CD4-positive, alpha-beta memory T cell (primary cell): ENCODE data around the gene LRRC14B. TPM values are rescaled to one million over a fixed set of nuclear protein-coding genes. Genes with fewer than 3 reads are reported as not detected.

ENCODE experiments used
- CTCF ChIA-PET: fragments of 350-600 bp; sonication (Branson Sonifier 250); formaldehyde crosslinking; loops from one replicate; lab custom pipeline; 2021; ENCODE audit warnings: inconsistent platforms; ENCODE audit not compliant: partially characterized antibody; lab: Charles Lee
- POLR2A ChIA-PET: fragments of 350-600 bp; sonication (Branson Sonifier 250); formaldehyde crosslinking; loops from one replicate; lab custom pipeline; 2021; ENCODE audit not compliant: partially characterized antibody; lab: Charles Lee
- DNase-seq, 5 donors: peaks; one replicate each; pipeline versions ENCODE4 v3.0.0 to v3.0.0-alpha.2; 2020 to 2022; ENCODE audit warnings: mixed read lengths in 1 of 5
- H3K27ac ChIP-seq: one replicate; pipeline ENCODE4 v1.7.0; 2013; ENCODE audit warnings: low read depth, low read length
- H3K27me3 ChIP-seq: 2 replicates; pipeline ENCODE4 v1.7.0; 2013; ENCODE audit warnings: mild to moderate bottlenecking, low read length, moderate library complexity; ENCODE audit not compliant: insufficient read depth
- H3K36me3 ChIP-seq: 2 replicates; pipeline ENCODE4 v1.7.0; 2013; ENCODE audit warnings: mild to moderate bottlenecking, low read length, moderate library complexity; ENCODE audit not compliant: insufficient read depth
- H3K4me1 ChIP-seq: 2 replicates; pipeline ENCODE4 v1.7.0; 2013; ENCODE audit warnings: mild to moderate bottlenecking, low read length, moderate library complexity; ENCODE audit not compliant: insufficient read depth
- H3K4me3 ChIP-seq, 2 donors: one replicate each; pipeline ENCODE4 v1.7.0; 2013; ENCODE audit warnings: low read length in 2 of 2, mild to moderate bottlenecking in 1 of 2
- H3K9me3 ChIP-seq, 2 donors: one replicate each; pipeline ENCODE4 v1.7.0; 2013; ENCODE audit warnings: low read length in 2 of 2, control low read depth in 1 of 2; ENCODE audit not compliant: control insufficient read depth in 1 of 2
- H3K27ac Mint-ChIP-seq, 7 donors: one replicate each; pipeline ENCODE4 v1.8.0; 2020 to 2021; ENCODE audit warnings: mixed read lengths in 7 of 7, mild to moderate bottlenecking in 6 of 7, inconsistent platforms in 3 of 7, moderate library complexity in 3 of 7
- H3K27me3 Mint-ChIP-seq, 2 donors: one replicate each; pipeline ENCODE4 v1.8.0; 2020 to 2021; ENCODE audit warnings: mixed read lengths in 2 of 2
- H3K36me3 Mint-ChIP-seq, 2 donors: one replicate each; pipeline ENCODE4 v1.8.0; 2020 to 2021; ENCODE audit warnings: mixed read lengths in 2 of 2, inconsistent platforms in 1 of 2, mild to moderate bottlenecking in 1 of 2
- H3K4me1 Mint-ChIP-seq, 4 donors: one replicate each; pipeline ENCODE4 v1.8.0; 2020 to 2021; ENCODE audit warnings: mixed read lengths in 4 of 4, mild to moderate bottlenecking in 1 of 4
- H3K4me3 Mint-ChIP-seq, 8 donors: one replicate each; pipeline ENCODE4 v1.8.0; 2020 to 2021; ENCODE audit warnings: mixed read lengths in 8 of 8, mild to moderate bottlenecking in 7 of 8, moderate library complexity in 6 of 8, inconsistent platforms in 3 of 8
- H3K9me3 Mint-ChIP-seq, 8 donors: one replicate each; pipeline ENCODE4 v1.8.0; 2020 to 2021; ENCODE audit warnings: mixed read lengths in 8 of 8, mild to moderate bottlenecking in 5 of 8, inconsistent platforms in 3 of 8, moderate library complexity in 1 of 8
- intact Hi-C: fragments of 100-400 bp; cut with micrococcal nuclease; formaldehyde crosslinking; loops from one replicate; pipeline ENCODE4 v1.15.1; 2023
- polyA plus RNA-seq, 2 donors: library from polyadenylated mRNA; unstranded; fragments of 300-500 nt; fragmentation: Illumina TruSeq; gene quantifications; one replicate each; pipeline ENCODE4 v1.2.3, GENCODE V29; 2021
- total RNA-seq, 2 experiments: library from RNA; stranded (reverse); gene quantifications; one replicate each; pipeline ENCODE4 v1.2.3, GENCODE V29; 2021

LRRC14B gene
- total and polyA plus RNA-seq, 4 experiments from 2014 or later = 0.15 TPM; not detected in 3

- H3K4me1 Mint-ChIP-seq = peaks cover 4 to 11% (median 7%) of the 10 kb centered on the region in 4 donors
- no peak overlapping the region for H3K27ac ChIP-seq
- H3K4me3 ChIP-seq = no peak overlapping the region
- peaks cover 0 to 3% (median 0%) of the 10 kb centered on the region in 8 donors for H3K9me3 Mint-ChIP-seq
- DNase-seq = peak; percentile 80 to 83 (median 82)
- H3K27ac Mint-ChIP-seq = peak overlapping the region in 6 of 7 donors; percentile 12 to 66 (median 34)
- CTCF ChIA-PET = interaction anchor here (0.8 to 2.1 kb wide), 23 partner anchors 8 to 265 kb away, joined by 3 to 19 read pairs (median 4); partner anchors contain the start of genes CCDC127, PDCD6 and SDHA
- H3K27me3 Mint-ChIP-seq = peaks cover 8 to 15% of the 10 kb centered on the region in 2 donors
- no peaks in the 10 kb centered on the region for H3K9me3 ChIP-seq
- peaks cover 6% of the 10 kb centered on the region for H3K27me3 ChIP-seq
- H3K4me3 Mint-ChIP-seq = peak overlapping the region in 4 of 8 donors; percentile 8 to 62 (median 44)
- peaks cover 10% of the 10 kb centered on the region for H3K4me1 ChIP-seq
- intact Hi-C loops = loop anchor here (1.0 kb wide), 2 partner anchors 32 to 237 kb away; no protein-coding TSS in a partner anchor
- POLR2A ChIA-PET = interaction anchor here (1.1 to 1.2 kb wide), 3 partner anchors 26 to 82 kb away, joined by 3 to 18 read pairs (median 3); partner anchors contain the start of genes CCDC127, PDCD6 and SDHA
- no peaks in the 10 kb centered on the region for H3K36me3 Mint-ChIP-seq
- H3K36me3 ChIP-seq = no peaks in the 10 kb centered on the region
These were observed 2.5 kb upstream of the LRRC14B start for GRCh38 chr5:188488-189481.

- peaks cover 10% of the 10 kb centered on the region for H3K4me1 ChIP-seq
- ChIA-PET POLR2A (interaction anchor here (1.1 kb wide), 1 partner anchor 25 kb away, joined by 3 read pairs; no protein-coding TSS in a partner anchor), CTCF (interaction anchor here (1.3 to 1.5 kb wide), 2 partner anchors 9 to 30 kb away, joined by 6 read pairs; no protein-coding TSS in a partner anchor)
- Mint-ChIP-seq H3K36me3 (no peaks in the 10 kb centered on the region), H3K27me3 (peaks cover 8 to 15% of the 10 kb centered on the region in 2 donors), H3K4me1 (peaks cover 4 to 11% (median 7%) of the 10 kb centered on the region in 4 donors), H3K27ac (no peak overlapping the region), H3K4me3 (no peak overlapping the region), H3K9me3 (peaks cover 0 to 3% (median 0%) of the 10 kb centered on the region in 8 donors)
- DNase-seq = no peak
- intact Hi-C loops = no loop called here
- peaks cover 6% of the 10 kb centered on the region for H3K27me3 ChIP-seq
- no peak overlapping the region for H3K4me3 ChIP-seq
- no peak overlapping the region for H3K27ac ChIP-seq
- H3K9me3 ChIP-seq = no peaks in the 10 kb centered on the region
- no peaks in the 10 kb centered on the region for H3K36me3 ChIP-seq
These were observed 1.8 kb upstream of the LRRC14B start for GRCh38 chr5:189486-189885.

GRCh38 chr5:189976-190365 is 1.3 kb upstream of the LRRC14B start:
- H3K4me3 ChIP-seq = no peak overlapping the region
- peaks cover 8 to 15% of the 10 kb centered on the region in 2 donors for H3K27me3 Mint-ChIP-seq
- intact Hi-C loops = no loop called here
- no peaks in the 10 kb centered on the region for H3K36me3 ChIP-seq
- no peak overlapping the region for H3K27ac ChIP-seq
- POLR2A ChIA-PET = no interaction called here
- no peak for DNase-seq
- H3K4me1 Mint-ChIP-seq = peaks cover 4 to 11% (median 7%) of the 10 kb centered on the region in 4 donors
- peaks cover 0 to 3% (median 0%) of the 10 kb centered on the region in 8 donors for H3K9me3 Mint-ChIP-seq
- peaks cover 10% of the 10 kb centered on the region for H3K4me1 ChIP-seq
- no peaks in the 10 kb centered on the region for H3K36me3 Mint-ChIP-seq
- H3K9me3 ChIP-seq = no peaks in the 10 kb centered on the region
- peak overlapping the region in 1 of 7 donors; percentile 14 for H3K27ac Mint-ChIP-seq
- no peak overlapping the region for H3K4me3 Mint-ChIP-seq
- H3K27me3 ChIP-seq = peaks cover 6% of the 10 kb centered on the region
- CTCF ChIA-PET = interaction anchor here (1.2 kb wide), 1 partner anchor 241 kb away, joined by 3 read pairs; no protein-coding TSS in a partner anchor

GRCh38 chr5:190366-191035 is 794 bp upstream of the LRRC14B start:
- H3K27ac ChIP-seq = no peak overlapping the region
- H3K27ac Mint-ChIP-seq = peak overlapping the region in 1 of 7 donors; percentile 14
- peaks cover 8 to 15% of the 10 kb centered on the region in 2 donors for H3K27me3 Mint-ChIP-seq
- intact Hi-C loops = no loop called here
- H3K4me3 ChIP-seq = no peak overlapping the region
- no peak overlapping the region for H3K4me3 Mint-ChIP-seq
- peaks cover 0 to 3% (median 0%) of the 10 kb centered on the region in 8 donors for H3K9me3 Mint-ChIP-seq
- no peaks in the 10 kb centered on the region for H3K36me3 Mint-ChIP-seq
- CTCF ChIA-PET = interaction anchor here (0.8 to 1.2 kb wide), 2 partner anchors 13 to 240 kb away, joined by 3 read pairs; no protein-coding TSS in a partner anchor
- DNase-seq = no peak
- POLR2A ChIA-PET = interaction anchor here (1.2 kb wide), 1 partner anchor 28 kb away, joined by 3 read pairs; no protein-coding TSS in a partner anchor
- H3K9me3 ChIP-seq = no peaks in the 10 kb centered on the region
- peaks cover 4 to 11% (median 7%) of the 10 kb centered on the region in 4 donors for H3K4me1 Mint-ChIP-seq
- peaks cover 10% of the 10 kb centered on the region for H3K4me1 ChIP-seq
- peaks cover 6% of the 10 kb centered on the region for H3K27me3 ChIP-seq
- H3K36me3 ChIP-seq = no peaks in the 10 kb centered on the region

GRCh38 chr5:191949-192690 is 825 bp downstream of the LRRC14B start:
- H3K9me3 ChIP-seq = no peaks in the 10 kb centered on the region
- no peak for DNase-seq
- H3K27me3 Mint-ChIP-seq = peaks cover 8 to 15% of the 10 kb centered on the region in 2 donors
- ChIA-PET CTCF (no interaction called here), POLR2A (no interaction called here)
- H3K4me3 Mint-ChIP-seq = no peak overlapping the region
- peaks cover 0 to 3% (median 0%) of the 10 kb centered on the region in 8 donors for H3K9me3 Mint-ChIP-seq
- H3K27ac ChIP-seq = no peak overlapping the region
- H3K27me3 ChIP-seq = peaks cover 6% of the 10 kb centered on the region
- H3K4me1 Mint-ChIP-seq = peaks cover 4 to 11% (median 7%) of the 10 kb centered on the region in 4 donors
- H3K27ac Mint-ChIP-seq = no peak overlapping the region
- peaks cover 10% of the 10 kb centered on the region for H3K4me1 ChIP-seq
- H3K36me3 Mint-ChIP-seq = no peaks in the 10 kb centered on the region
- no peaks in the 10 kb centered on the region for H3K36me3 ChIP-seq
- no peak overlapping the region for H3K4me3 ChIP-seq
- intact Hi-C loops = no loop called here

DNA sequence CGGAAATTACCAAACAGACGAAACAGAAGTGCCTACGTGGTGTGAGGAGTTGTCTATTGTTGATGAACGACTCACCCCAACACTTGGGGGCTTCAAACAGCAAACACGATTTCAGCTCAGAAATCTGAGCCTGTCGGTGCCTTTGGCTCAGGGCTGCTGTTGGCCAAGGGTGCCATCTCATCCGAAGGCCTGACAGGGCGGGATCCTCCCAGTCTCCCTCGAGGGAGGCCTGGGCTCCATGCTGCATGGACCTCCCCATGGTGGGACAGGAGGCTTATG is 1.3 kb downstream of the LRRC14B start:
- ChIA-PET CTCF (no interaction called here), POLR2A (no interaction called here)
- no peak overlapping the region for H3K27ac ChIP-seq
- no peaks in the 10 kb centered on the region for H3K36me3 ChIP-seq
- H3K4me1 Mint-ChIP-seq = peaks cover 4 to 11% (median 7%) of the 10 kb centered on the region in 4 donors
- no peak overlapping the region for H3K27ac Mint-ChIP-seq
- H3K4me3 Mint-ChIP-seq = no peak overlapping the region
- intact Hi-C loops = no loop called here
- H3K36me3 Mint-ChIP-seq = no peaks in the 10 kb centered on the region
- H3K27me3 Mint-ChIP-seq = peaks cover 8 to 15% of the 10 kb centered on the region in 2 donors
- peaks cover 0 to 3% (median 0%) of the 10 kb centered on the region in 8 donors for H3K9me3 Mint-ChIP-seq
- H3K4me1 ChIP-seq = peaks cover 10% of the 10 kb centered on the region
- no peak for DNase-seq
- H3K27me3 ChIP-seq = peaks cover 6% of the 10 kb centered on the region
- H3K9me3 ChIP-seq = no peaks in the 10 kb centered on the region
- H3K4me3 ChIP-seq = no peak overlapping the region
